SK-N-MC (cell line): Measurements from ENCODE around the gene GPR17.

Experiments used
- DNase-seq: peaks from one replicate; pipeline ENCODE4 v3.0.0-alpha.2; 2011; ENCODE audit warnings: low read depth, low spot score
- H3K27ac ChIP-seq: fragments of 200-600 bp; sonication (generic); 2 replicates; pipeline ENCODE4 v1.5.1; 2016; ENCODE audit warnings: mixed run types
- H3K36me3 ChIP-seq: fragments of 200-600 bp; sonication (generic); 2 replicates; pipeline ENCODE4 v1.6.1; 2017; ENCODE audit warnings: antibody characterized with exemption, low read length, mixed read lengths; ENCODE audit not compliant: insufficient read depth
- H3K4me3 ChIP-seq: fragments of 200-600 bp; sonication (generic); 2 replicates; pipeline ENCODE4 v1.5.1; 2016
- H3K9ac ChIP-seq: fragments of 200-600 bp; sonication (generic); 2 replicates; pipeline ENCODE4 v1.8.0; 2017; ENCODE audit warnings: mixed run types, mixed read lengths; ENCODE audit not compliant: insufficient read length
- H3K9me3 ChIP-seq: fragments of 200-600 bp; sonication (generic); 2 replicates; pipeline ENCODE4 v1.6.1; 2017; ENCODE audit warnings: low read depth, mild to moderate bottlenecking, antibody characterized with exemption, low read length, moderate library complexity, mixed read lengths
- EZH2 ChIP-seq: fragments of 200-600 bp; sonication (generic); IDR thresholded peaks from one replicate; pipeline ENCODE4 v1.6.1; 2017; ENCODE audit warnings: antibody characterized with exemption
- FOXP2 ChIP-seq: optimal IDR thresholded peaks from 2 replicates; pipeline ENCODE3; 2011; ENCODE audit warnings: mild to moderate bottlenecking, moderate library complexity; ENCODE audit not compliant: insufficient read depth; ENCODE audit errors: extremely low read length, control extremely low read depth
- POLR2AphosphoS5 ChIP-seq: IDR thresholded peaks from 2 replicates; pipeline ENCODE4 v1.6.1; 2012; ENCODE audit warnings: mild to moderate bottlenecking, low read depth, low read length, borderline replicate concordance

GPR17 gene

GRCh38 chr2:127681288-127681804 lies 35.4 kb downstream of the GPR17 start:
- Histone ChIP-seq H3K4me3 (no peak overlapping the region), H3K36me3 (no peaks in the 10 kb centered on the region), H3K9ac (no peak overlapping the region), H3K27ac (no peak overlapping the region), H3K9me3 (no peaks in the 10 kb centered on the region)
- no peak for DNase-seq
- TF ChIP-seq EZH2 (no peak), POLR2AphosphoS5 (no peak), FOXP2 (no peak)

GRCh38 chr2:127681976-127682857 lies 36.3 kb downstream of the GPR17 start:
- Histone ChIP-seq H3K27ac (peak overlapping the region; percentile 10; the same call in 1 of the 2 replicates), H3K9me3 (no peaks in the 10 kb centered on the region), H3K36me3 (no peaks in the 10 kb centered on the region), H3K4me3 (no peak overlapping the region), H3K9ac (no peak overlapping the region)
- no peak for DNase-seq
- TF ChIP-seq EZH2: no peak

GRCh38 chr2:127683056-127683455 lies 37.1 kb downstream of the GPR17 start:
- H3K36me3 ChIP-seq: no peaks in the 10 kb centered on the region
- H3K27ac ChIP-seq: no peak overlapping the region
- H3K9ac ChIP-seq: no peak overlapping the region
- TF ChIP-seq EZH2 (no peak), FOXP2 (no peak), POLR2AphosphoS5 (no peak)
- DNase-seq: no peak
- no peak overlapping the region for H3K4me3 ChIP-seq
- peaks cover 3% of the 10 kb centered on the region; the same call in 1 of the 2 replicates for H3K9me3 ChIP-seq

- peaks cover 8% of the 10 kb centered on the region; the same call in 1 of the 2 replicates for H3K9me3 ChIP-seq
- no peak for DNase-seq
- no peak overlapping the region for H3K9ac ChIP-seq
- no peak overlapping the region for H3K27ac ChIP-seq
- no peaks in the 10 kb centered on the region for H3K36me3 ChIP-seq
- no peak for TF ChIP-seq POLR2AphosphoS5
- TF ChIP-seq FOXP2: no peak
- no peak for TF ChIP-seq EZH2
- no peak overlapping the region for H3K4me3 ChIP-seq
Measured at GRCh38 chr2:127683757-127684156, 37.8 kb downstream of the GPR17 start.

GRCh38 chr2:127685410-127686080 lies 39.6 kb downstream of the GPR17 start:
- no peak for TF ChIP-seq FOXP2
- TF ChIP-seq EZH2: no peak
- TF ChIP-seq POLR2AphosphoS5: no peak
- H3K9ac ChIP-seq: no peak overlapping the region
- H3K27ac ChIP-seq: no peak overlapping the region
- no peak for DNase-seq
- H3K36me3 ChIP-seq: no peaks in the 10 kb centered on the region
- H3K4me3 ChIP-seq: no peak overlapping the region
- peaks cover 11% of the 10 kb centered on the region; the same call in 1 of the 2 replicates for H3K9me3 ChIP-seq

GRCh38 chr2:127688405-127688804 lies 42.5 kb downstream of the GPR17 start:
- no peak for TF ChIP-seq POLR2AphosphoS5
- TF ChIP-seq FOXP2: no peak
- no peak for TF ChIP-seq EZH2
- DNase-seq: no peak
- Histone ChIP-seq H3K27ac (no peak overlapping the region), H3K9me3 (peaks cover 11% of the 10 kb centered on the region; the same call in 1 of the 2 replicates), H3K4me3 (no peak overlapping the region), H3K36me3 (no peaks in the 10 kb centered on the region), H3K9ac (no peak overlapping the region)

- no peak overlapping the region for H3K9ac ChIP-seq
- no peak overlapping the region for H3K27ac ChIP-seq
- H3K9me3 ChIP-seq: peaks cover 11% of the 10 kb centered on the region; the same call in 1 of the 2 replicates
- DNase-seq: no peak
- no peaks in the 10 kb centered on the region for H3K36me3 ChIP-seq
- no peak overlapping the region for H3K4me3 ChIP-seq
- no peak for TF ChIP-seq FOXP2
- no peak for TF ChIP-seq POLR2AphosphoS5
- no peak for TF ChIP-seq EZH2
Measured at GRCh38 chr2:127690696-127691095, 44.7 kb downstream of the GPR17 start.

- no peaks in the 10 kb centered on the region for H3K9me3 ChIP-seq
- H3K4me3 ChIP-seq: no peak overlapping the region
- no peaks in the 10 kb centered on the region for H3K36me3 ChIP-seq
- H3K9ac ChIP-seq: no peak overlapping the region
- DNase-seq: no peak
- no peak for TF ChIP-seq FOXP2
- no peak for TF ChIP-seq EZH2
- no peak for TF ChIP-seq POLR2AphosphoS5
- no peak overlapping the region for H3K27ac ChIP-seq
Measured at GRCh38 chr2:127694986-127695385, 49.0 kb downstream of the GPR17 start.
